GM10266 (cell line): ENCODE results near the gene HSF2BP.
"Not testable (repeated sequence)": the region's sequence is repeated elsewhere in the genome, so short reads cannot be mapped to it uniquely, and the experiment has no call there.

Source experiments
- DNase-seq: peaks from one replicate; pipeline ENCODE4 v3.0.0; 2012; ENCODE audit errors: extremely low spot score
- TF ChIP-seq, protein P1 (sequence below): IDR thresholded peaks from 2 replicates; pipeline ENCODE4 v1.5.1; 2012; ENCODE audit warnings: mild to moderate bottlenecking, low read depth; ENCODE audit not compliant: control insufficient read depth, insufficient read depth; ENCODE audit errors: missing control alignments

Gene HSF2BP

DNA sequence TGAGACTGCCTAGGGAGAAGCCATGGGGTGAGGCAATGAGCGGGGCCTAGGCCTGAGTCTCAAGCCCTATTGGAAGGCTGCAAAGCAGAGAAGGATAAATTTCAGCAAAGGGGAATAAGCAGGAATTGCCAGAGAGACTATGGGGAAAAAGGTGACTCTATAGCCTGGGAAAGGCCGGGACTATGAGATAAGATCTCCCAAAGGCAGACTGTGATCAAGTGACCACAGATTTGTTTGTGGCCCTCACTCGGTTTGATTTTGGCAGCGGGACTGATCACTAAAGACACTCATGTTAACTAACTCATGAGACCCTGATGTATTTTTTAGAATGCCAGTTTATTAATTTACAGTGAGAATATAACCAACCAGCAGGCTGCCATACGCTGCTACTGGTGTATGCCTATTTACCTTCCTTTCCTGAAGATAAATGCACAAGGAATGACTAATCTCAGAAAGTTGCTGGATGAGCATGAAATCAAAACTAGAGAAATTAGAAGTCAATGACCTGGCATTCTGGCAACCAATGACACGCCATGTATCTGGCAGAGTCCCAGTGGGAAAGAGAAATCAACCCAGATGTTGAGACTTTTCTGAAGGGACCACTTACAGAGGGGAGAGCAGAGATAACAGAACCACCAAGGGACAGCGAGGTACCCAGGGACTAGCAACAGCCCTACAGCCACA, 4.3 kb downstream of the HSF2BP start:
- TF ChIP-seq, protein P1, sequence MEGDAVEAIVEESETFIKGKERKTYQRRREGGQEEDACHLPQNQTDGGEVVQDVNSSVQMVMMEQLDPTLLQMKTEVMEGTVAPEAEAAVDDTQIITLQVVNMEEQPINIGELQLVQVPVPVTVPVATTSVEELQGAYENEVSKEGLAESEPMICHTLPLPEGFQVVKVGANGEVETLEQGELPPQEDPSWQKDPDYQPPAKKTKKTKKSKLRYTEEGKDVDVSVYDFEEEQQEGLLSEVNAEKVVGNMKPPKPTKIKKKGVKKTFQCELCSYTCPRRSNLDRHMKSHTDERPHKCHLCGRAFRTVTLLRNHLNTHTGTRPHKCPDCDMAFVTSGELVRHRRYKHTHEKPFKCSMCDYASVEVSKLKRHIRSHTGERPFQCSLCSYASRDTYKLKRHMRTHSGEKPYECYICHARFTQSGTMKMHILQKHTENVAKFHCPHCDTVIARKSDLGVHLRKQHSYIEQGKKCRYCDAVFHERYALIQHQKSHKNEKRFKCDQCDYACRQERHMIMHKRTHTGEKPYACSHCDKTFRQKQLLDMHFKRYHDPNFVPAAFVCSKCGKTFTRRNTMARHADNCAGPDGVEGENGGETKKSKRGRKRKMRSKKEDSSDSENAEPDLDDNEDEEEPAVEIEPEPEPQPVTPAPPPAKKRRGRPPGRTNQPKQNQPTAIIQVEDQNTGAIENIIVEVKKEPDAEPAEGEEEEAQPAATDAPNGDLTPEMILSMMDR, result no peak
- DNase-seq, result no peak

DNA sequence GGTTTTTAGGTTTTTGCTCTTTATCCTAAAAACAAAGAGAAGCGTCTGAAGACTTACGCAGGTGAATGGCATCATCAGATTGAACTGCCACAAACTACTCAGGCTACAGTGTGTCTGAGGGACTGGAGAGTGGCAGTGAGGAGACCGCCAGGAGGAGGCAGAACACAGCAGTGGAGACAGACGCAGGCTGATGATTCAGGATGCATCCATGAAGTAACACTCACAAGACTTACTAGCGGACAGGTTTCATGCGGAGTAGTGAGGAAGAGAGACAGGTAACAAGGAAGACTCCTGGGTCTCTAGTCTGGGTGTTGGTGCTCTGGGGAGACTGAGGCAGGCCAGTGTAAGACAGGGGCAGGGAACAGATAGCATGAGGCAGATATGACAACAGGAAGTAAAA, 5.7 kb downstream of the HSF2BP start:
- TF ChIP-seq, protein P1, result no peak
- DNase-seq, result no peak

DNA sequence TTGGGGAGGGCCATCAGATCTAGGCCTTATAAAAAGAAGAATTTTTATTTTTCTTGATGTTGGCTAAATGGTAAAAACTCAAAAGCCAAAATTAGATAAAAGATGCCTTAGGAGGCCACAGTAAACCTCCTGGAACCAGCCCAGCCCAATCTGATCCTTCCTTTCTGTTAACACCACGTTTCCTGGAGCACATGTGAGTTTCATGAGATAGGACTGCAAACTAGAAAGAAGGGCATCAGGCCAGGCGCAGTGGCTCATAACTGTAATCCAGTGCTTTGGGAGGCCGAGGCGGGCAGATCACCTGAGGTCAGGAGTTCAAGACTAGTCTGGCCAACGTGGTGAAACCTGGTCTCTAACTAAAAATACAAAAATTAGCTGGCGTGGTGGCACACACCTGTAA, 6.7 kb downstream of the HSF2BP start:
- DNase-seq, result no peak
- TF ChIP-seq, protein P1, result no peak

DNA sequence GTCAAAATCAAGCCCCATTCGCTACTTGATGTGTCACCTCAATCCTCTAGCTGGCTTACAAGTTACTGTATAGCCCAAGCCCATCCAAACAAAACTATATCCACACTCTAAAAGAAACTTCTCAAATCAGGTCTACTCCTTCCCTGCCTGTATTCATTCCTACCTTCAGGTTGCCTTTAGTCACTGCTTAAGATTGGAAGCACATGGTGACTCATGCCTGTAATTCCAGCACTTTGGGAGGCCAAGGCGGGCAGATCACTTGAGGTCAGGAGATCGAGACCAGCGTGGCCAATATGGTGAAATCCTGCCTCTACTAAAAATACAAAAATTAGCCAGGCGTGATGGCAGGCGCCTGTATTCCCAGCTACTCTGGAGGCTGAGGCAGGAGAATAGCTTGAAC, 7.4 kb downstream of the HSF2BP start:
- DNase-seq, result not testable (repeated sequence)

DNA sequence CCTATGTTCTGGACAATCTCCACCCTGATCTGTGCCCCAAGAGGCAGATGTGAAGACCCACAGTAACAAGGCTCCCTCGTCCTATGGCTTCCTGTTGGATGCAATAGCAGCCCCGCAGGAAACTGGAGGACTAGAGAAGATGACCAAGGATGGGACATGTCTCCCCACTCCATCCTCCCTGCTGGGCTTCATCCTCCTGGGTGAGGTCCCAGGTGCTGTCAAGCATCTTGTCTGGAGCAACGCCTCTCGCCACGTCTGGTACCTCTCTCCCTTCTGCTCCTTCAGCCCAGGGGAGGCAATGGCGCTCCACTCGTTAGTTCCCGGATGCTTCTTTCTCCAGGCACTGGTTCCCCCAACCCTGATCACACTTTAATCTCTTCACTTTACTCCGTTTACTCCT, 11.1 kb downstream of the HSF2BP start:
- DNase-seq, result no peak
- TF ChIP-seq, protein P1, result no peak

DNA sequence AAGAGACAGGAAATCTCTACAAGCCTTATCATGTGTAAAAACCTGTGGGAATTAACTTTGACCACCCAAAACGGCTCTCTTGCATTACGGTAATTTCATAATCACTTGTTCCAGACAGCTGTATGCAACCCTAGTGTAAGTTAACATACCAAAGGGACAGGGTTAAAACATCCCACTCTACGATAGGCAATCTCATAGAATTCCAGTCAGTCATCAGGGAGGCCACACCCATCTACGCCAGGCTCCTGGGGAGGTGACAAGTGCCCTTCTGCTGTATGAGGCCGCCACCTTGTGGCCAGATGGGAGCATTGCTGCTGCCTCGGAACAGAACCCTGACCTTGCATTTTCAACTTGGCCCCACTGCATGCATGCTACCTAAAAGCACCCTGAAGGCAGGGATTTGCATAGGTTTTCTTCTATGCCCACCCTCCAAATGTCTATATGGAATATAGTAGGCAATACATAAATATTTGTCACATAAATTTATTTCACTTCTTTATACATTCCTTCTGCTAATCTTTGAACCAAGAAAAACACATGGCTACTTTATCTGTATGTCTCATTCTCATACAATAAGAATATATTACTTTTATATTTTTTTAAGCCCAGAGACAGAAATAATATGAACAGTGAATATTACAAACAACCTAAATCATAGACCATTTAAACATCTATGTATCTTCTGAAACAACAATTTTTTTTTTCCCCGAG, 12.6 kb downstream of the HSF2BP start:
- TF ChIP-seq, protein P1, result peak; percentile 98
- DNase-seq, result peak; percentile 85

DNA sequence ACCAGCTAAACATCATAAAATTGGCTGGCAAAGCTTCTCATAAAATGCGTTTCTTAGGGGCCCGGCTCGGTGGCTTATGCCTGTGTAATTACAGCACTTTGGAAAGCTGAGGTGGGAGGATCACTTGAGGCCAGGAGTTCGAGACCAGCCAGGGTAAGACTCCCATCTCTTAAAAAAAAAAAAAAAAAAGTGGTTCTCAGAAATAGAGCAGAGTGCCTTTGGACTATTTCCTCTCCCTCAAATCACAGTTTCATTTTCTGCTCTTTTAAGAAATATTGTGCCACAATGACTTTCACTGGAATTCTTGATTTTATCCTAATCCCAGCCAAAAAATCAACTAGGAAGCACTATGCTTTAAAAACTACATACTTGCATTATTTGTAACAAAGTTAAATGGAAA, 13.3 kb downstream of the HSF2BP start:
- TF ChIP-seq, protein P1, result no peak
- no peak for DNase-seq
